Measurements from ENCODE around the gene DYNLT2.
A peak's percentile ranks its signal among the peaks of the same experiment; 100 is the strongest.

The DYNLT2 gene, protein sequence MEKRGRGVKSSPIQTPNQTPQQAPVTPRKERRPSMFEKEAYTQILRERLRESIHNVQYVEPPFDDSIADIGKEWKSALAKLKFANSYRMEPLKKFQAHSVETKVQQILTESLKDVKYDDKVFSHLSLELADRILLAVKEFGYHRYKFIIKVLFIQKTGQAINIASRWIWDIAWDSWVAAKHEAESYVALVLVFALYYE
- 3.0 to 11.4 (median 4.4) reads per million in 9 experiments for total RNA-seq

GRCh38 chr6:169751242-169752073 lies at the start of gene DYNLT2, which contains the start of gene ERMARD:
TSS of gene DYNLT2 (minus strand) at chr6:169751572. CDS start at chr6:169751458, 114 bp downstream.
TSS of gene ERMARD (plus strand) at chr6:169751622. CDS start at chr6:169751658, 36 bp downstream.
- peak; percentile 91 to 95 (median 95) for DNase-seq
- Mint-ChIP-seq H3K4me3 (peak within 1 kb of the TSS; percentile 89 to 99), H3K36me3 (ENCODE audit: insufficient read depth) (peaks cover 29% of the 10 kb centered on the region), H3K9me3 (no peaks in the 10 kb centered on the region), H3K4me1 (ENCODE audit: low read depth in 2 of 2) (peaks cover 10 to 38% of the 10 kb centered on the region in 2 donors), H3K27me3 (no peaks in the 10 kb centered on the region), H3K27ac (peak within 1 kb of the TSS; percentile 98 to 100)
- peak; percentile 93 for ATAC-seq (replicated peaks)

DNA sequence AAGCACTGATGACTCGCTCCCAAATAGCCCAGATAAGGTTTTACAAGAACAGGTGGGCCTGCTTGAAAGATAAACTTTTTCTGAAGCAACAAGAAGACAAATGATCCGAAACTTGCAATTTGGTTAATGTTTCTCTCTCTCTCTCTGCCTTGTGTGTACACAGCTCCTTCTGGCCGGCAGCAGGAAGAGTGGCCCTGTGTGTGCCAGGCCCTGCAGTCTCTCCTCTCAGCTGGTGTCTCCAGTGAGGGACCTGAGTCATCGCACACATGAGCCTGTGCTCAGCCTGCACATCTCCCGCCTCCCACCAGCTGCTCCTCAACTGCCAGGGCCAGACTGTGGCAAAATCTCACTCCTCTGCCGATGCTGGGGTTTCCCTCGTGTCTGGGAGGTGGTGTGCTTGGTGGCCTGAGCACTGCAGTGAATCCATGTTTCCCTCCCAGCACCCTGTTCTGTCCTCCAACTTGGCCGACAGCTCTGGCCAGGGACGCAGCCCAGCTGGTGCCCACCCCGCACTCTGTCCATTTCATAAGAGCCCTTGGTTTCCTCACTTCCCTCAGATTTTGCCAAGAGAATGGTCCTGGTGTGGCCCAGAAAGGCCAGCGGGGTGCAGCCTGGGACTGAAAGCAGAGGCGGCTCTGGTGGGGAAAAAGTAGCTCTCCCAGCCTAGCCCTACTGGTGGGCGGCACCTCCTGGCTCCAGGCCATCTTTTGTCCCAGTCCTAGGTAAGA lies 49.5 kb upstream of the DYNLT2 start:
- H3K4me1 Mint-ChIP-seq (ENCODE audit: low read depth in 2 of 2): peaks cover 31% of the 10 kb centered on the region in 2 donors
- peaks cover 17 to 35% of the 10 kb centered on the region in 2 donors for H3K27me3 Mint-ChIP-seq
- H3K27ac Mint-ChIP-seq: no peak overlapping the region
- no peak overlapping the region for H3K4me3 Mint-ChIP-seq
- ATAC-seq (replicated peaks): no peak
- no peak for DNase-seq
- H3K36me3 Mint-ChIP-seq (ENCODE audit: insufficient read depth): peaks cover 4% of the 10 kb centered on the region
- H3K9me3 Mint-ChIP-seq: peaks cover 8 to 9% of the 10 kb centered on the region in 2 donors

DNA sequence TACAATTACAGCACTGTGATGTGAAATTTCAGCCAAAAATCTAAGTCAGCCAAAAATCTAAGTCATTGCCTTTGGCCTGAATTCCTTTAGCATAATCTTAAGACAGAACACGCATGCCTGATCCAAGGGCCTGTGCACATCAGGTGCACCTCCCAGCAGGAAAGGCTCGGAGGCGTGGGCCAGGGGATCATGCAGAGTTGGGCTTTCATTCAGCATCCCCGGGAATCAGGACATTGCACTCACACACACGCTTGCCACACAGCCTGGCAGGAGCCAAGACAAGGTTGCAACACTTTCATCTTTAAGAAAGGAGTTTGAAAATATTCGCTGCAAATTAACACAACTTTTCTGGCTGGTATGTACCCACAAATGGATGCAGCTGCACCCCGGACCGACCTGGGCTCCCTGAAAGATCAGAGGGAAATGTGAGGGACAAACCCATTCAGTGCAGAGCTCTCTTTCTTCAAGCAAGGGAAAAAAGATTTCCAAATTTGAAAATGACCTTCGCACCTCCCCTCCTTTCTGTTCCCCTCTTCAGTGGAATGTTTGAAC lies 48.8 kb upstream of the DYNLT2 start:
- H3K27ac Mint-ChIP-seq: no peak overlapping the region

GRCh38 chr6:169799474-169799926 lies 48.1 kb upstream of the DYNLT2 start:
- H3K4me1 Mint-ChIP-seq (ENCODE audit: low read depth in 2 of 2): peaks cover 18% of the 10 kb centered on the region in 2 donors
- no peak overlapping the region for H3K27ac Mint-ChIP-seq
- H3K4me3 Mint-ChIP-seq: no peak overlapping the region
- ATAC-seq (replicated peaks) (no peak), DNase-seq (no peak)
- peaks cover 4% of the 10 kb centered on the region for H3K36me3 Mint-ChIP-seq (ENCODE audit: insufficient read depth)
- H3K27me3 Mint-ChIP-seq: peaks cover 28 to 43% of the 10 kb centered on the region in 2 donors
- H3K9me3 Mint-ChIP-seq: no peaks in the 10 kb centered on the region

More for the DNA sequence above, 48.8 kb upstream of the DYNLT2 start:
- H3K27me3 Mint-ChIP-seq: peaks cover 21 to 41% of the 10 kb centered on the region in 2 donors
- H3K4me1 Mint-ChIP-seq (ENCODE audit: low read depth in 2 of 2): peaks cover 25% of the 10 kb centered on the region in 2 donors
- peaks cover 2% of the 10 kb centered on the region in 2 donors for H3K9me3 Mint-ChIP-seq
- peaks cover 4% of the 10 kb centered on the region for H3K36me3 Mint-ChIP-seq (ENCODE audit: insufficient read depth)
- DNase-seq: no peak
- H3K4me3 Mint-ChIP-seq: no peak overlapping the region
- no peak for ATAC-seq (replicated peaks)

GRCh38 chr6:169798764-169799473 lies 47.5 kb upstream of the DYNLT2 start:
- DNase-seq (no peak), ATAC-seq (replicated peaks) (no peak)
- Mint-ChIP-seq H3K27me3 (peaks cover 33 to 44% of the 10 kb centered on the region in 2 donors), H3K27ac (no peak overlapping the region), H3K9me3 (no peaks in the 10 kb centered on the region), H3K4me3 (no peak overlapping the region), H3K36me3 (ENCODE audit: insufficient read depth) (peaks cover 4% of the 10 kb centered on the region), H3K4me1 (ENCODE audit: low read depth in 2 of 2) (peaks cover 12% of the 10 kb centered on the region in 2 donors)

- peaks cover 64 to 71% of the 10 kb centered on the region in 2 donors for H3K27me3 Mint-ChIP-seq
- no peak overlapping the region for H3K27ac Mint-ChIP-seq
- no peak for DNase-seq
- peaks cover 7 to 11% of the 10 kb centered on the region in 2 donors for H3K4me1 Mint-ChIP-seq (ENCODE audit: low read depth in 2 of 2)
- no peak overlapping the region for H3K4me3 Mint-ChIP-seq
- H3K9me3 Mint-ChIP-seq: no peaks in the 10 kb centered on the region
- ATAC-seq (replicated peaks): no peak
- H3K36me3 Mint-ChIP-seq (ENCODE audit: insufficient read depth): peaks cover 7% of the 10 kb centered on the region
Observed at GRCh38 chr6:169795196-169795595, 43.8 kb upstream of the DYNLT2 start.

DNA sequence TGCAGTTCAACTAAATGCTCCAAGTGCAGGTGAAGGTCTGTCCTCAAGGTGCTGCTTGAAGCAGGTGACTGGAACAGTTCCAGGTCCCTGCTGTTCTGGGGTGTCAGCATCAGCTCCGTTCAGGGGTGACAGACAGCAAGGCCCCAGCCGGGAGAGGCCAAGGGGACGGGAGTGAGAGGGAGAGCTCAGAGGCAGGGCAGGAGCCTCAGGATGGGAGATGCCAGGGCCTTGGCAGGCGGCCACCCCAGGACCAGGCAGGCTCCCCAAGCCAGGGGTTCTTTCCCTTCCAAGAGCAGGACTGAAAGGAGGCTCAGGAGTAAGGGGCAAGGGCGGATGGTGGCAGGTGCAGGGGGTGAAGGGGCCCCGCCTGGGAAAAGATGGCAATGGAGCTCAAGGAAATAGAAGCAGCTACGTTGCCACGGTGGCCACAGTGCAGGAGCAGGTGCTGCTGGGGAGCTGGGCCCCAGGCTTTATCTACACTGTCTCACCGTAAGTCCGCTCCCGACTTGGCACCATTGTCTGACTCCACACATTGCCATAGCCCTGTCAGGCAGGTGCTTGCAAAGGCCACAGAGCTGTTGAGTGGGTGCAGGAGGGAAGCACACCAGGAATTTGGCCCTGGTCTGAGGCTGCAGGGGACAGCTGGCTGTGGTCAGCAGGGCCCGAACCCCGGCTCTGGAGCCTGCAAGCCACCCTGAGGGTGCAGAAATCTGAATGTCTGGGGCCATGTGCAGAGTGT lies 43.1 kb upstream of the DYNLT2 start:
- H3K36me3 Mint-ChIP-seq (ENCODE audit: insufficient read depth): peaks cover 7% of the 10 kb centered on the region
- no peak overlapping the region for H3K4me3 Mint-ChIP-seq
- H3K27ac Mint-ChIP-seq: no peak overlapping the region
- ATAC-seq (replicated peaks): no peak
- peaks cover 63 to 77% of the 10 kb centered on the region in 2 donors for H3K27me3 Mint-ChIP-seq
- DNase-seq: no peak
- peaks cover 13 to 14% of the 10 kb centered on the region in 2 donors for H3K4me1 Mint-ChIP-seq (ENCODE audit: low read depth in 2 of 2)
- no peaks in the 10 kb centered on the region for H3K9me3 Mint-ChIP-seq

DNA sequence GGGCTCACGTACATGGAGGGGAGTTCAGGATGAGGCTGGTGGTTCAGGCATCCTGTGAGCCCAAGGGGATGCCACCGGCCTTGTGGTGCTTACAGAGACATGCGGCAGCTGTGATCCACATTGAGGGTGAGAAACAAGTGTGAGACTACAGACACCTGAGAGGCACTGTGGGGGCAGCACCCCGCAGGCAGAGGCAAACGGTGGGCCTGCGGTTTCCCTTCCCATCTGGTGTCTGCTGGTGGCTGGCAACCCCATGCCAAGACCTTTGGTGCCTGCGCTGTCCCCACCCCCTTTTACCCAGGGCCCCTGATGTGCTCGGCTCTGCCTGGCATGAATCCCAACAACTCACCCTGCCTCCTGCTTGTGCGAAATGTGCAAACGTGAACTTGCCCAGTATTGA lies 42.0 kb upstream of the DYNLT2 start:
- Mint-ChIP-seq H3K4me1 (ENCODE audit: low read depth in 2 of 2) (peaks cover 13 to 14% of the 10 kb centered on the region in 2 donors), H3K4me3 (no peak overlapping the region), H3K27me3 (peaks cover 53 to 74% of the 10 kb centered on the region in 2 donors), H3K27ac (no peak overlapping the region), H3K9me3 (no peaks in the 10 kb centered on the region), H3K36me3 (ENCODE audit: insufficient read depth) (peaks cover 7% of the 10 kb centered on the region)
- DNase-seq (no peak), ATAC-seq (replicated peaks) (no peak)

DNA sequence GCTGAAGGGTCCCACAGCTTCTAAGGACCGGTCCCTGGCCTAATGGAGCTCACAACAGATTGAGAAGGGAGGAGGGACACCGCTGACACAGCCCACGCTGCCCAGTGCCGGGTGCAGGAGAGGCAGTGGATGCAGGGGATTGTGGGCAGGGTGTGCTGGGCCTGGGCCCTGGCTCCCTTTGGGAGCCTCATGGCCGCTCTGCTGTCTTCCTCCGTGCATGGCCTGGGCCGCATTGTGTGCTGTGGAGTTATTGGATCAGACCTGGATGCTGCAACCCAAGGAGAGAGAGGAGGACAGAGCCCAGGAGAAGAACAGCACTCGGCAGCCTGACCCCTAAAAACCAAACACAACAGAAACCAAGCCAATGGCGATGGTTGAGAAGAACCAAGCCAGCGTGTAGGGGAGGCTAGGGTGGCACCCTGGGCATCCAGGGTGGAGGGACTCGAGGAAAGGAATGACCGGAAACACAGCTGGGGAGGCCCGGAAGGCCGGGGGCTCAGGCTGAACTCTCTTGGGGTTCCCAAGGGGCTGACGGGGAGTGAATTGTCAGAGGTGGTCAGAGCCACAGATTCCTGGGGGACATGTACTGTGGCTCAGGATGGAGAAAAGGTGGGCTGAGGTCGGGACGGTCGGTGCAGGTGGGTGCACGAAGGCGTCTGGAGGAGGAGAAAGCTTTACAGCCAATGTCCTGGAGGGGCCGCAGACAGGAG lies 41.1 kb upstream of the DYNLT2 start:
- DNase-seq (no peak), ATAC-seq (replicated peaks) (no peak)
- H3K27me3 Mint-ChIP-seq: peaks cover 47 to 67% of the 10 kb centered on the region in 2 donors
- no peak overlapping the region for H3K27ac Mint-ChIP-seq
- H3K9me3 Mint-ChIP-seq: no peaks in the 10 kb centered on the region
- H3K36me3 Mint-ChIP-seq (ENCODE audit: insufficient read depth): peaks cover 7% of the 10 kb centered on the region
- peaks cover 13 to 14% of the 10 kb centered on the region in 2 donors for H3K4me1 Mint-ChIP-seq (ENCODE audit: low read depth in 2 of 2)
- no peak overlapping the region for H3K4me3 Mint-ChIP-seq

- Mint-ChIP-seq H3K4me1 (ENCODE audit: low read depth in 2 of 2) (peaks cover 13 to 14% of the 10 kb centered on the region in 2 donors), H3K9me3 (no peaks in the 10 kb centered on the region), H3K27me3 (peaks cover 47 to 67% of the 10 kb centered on the region in 2 donors), H3K36me3 (ENCODE audit: insufficient read depth) (peaks cover 7% of the 10 kb centered on the region), H3K27ac (no peak overlapping the region), H3K4me3 (peak overlapping the region; percentile 82 to 84)
- DNase-seq: no peak
- ATAC-seq (replicated peaks): no peak
Observed at GRCh38 chr6:169791721-169792131, 40.4 kb upstream of the DYNLT2 start.
